SKM-1 treated with dmso at 0.1 percent for 144 hours (cell line): ENCODE data around the gene IL36A.

Experiments
- DNase-seq: peaks from one replicate; lab custom pipeline; 2025; ENCODE audit not compliant: unreplicated experiment; lab: John Stamatoyannopoulos, UW

IL36A gene

DNA sequence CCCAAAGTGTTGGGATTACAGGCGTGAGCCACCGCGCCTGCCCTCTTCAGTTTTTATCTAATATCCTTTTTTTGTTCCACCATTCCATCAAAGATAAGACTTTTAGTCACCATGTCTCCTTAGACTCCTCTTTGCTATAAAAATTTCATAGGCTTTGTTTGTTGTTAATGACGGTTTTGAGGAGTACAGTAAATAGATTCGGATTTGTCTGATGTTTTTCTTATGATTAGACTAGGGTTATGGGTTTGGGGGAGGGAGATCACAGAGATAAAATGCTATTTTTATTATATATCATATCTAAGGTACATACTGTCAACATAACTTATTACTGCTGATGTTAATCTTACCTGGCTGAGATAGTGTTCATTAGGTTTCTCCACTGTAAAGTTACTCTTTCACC, 41.2 kb downstream of the IL36A start:
- no peak for DNase-seq

DNA sequence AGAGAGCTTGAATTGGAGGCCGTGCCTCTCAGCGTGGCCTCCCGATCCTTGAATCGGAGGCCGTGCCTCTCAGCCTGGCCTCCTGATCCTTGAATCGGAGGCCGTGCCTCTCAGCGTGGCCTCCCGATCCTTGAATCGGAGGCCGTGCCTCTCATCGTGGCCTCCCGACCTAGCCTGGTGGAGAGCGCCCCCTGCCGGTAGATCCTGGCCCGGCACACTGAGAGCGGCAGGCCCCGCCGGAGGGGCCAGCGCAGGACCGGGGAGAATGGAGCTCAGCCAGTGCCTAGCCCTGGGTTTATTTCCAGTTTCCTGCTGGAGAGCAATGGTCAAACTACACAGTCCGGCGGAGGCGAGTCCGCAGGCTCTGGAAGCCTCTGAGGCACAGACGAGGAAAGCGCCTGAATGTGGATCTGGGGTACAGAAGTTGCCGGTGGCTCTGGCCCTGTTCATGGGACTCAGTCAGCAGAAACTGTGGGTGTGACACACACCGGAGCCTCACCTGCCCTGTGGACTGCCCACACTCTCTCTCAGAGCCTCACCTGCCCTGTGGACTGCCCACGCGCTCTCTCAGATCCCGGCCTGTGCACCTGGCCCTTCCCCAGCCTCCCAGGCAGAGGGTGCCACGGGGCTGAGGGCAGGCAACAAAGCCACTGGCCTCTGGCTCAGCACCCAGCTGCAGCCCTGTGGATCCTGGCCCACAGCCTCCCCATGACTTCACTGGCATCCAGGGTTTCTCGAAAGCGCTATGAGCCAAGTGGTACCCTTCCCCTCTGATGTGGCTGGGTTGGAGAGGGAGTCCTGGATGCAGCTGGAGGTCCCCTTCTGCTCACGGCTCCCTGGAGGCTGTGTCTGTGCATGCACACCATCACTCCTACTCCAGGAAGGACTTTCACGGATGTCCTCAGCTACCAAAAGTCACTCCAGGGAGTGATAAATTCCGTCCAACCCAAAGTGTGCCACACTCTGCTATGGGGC, 45.9 kb downstream of the IL36A start:
- no peak for DNase-seq

DNA sequence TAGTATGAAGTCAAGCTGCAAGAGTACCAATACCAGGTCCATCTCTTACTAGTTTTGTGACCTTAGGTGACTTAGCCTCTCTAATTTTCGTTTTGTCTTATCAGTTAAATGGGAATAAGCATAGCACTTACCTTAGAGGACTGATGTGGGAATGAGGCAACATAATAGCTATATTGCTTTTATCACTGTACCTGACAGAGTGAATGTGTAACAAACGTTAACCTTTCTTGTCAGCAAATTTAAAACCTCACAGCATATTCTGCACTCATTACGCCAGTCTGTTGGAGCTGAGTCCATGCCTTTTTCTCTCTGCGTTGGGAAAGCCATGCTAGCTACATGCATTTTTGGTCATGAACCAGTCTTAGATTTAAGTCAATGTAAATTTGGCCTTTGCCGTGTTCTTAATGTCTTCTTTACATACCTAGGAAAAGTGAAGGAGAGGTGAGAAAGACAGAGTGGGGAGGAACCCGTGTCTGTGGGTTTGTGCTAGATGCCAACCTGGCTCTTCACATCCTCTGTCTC, 47.2 kb downstream of the IL36A start, which contains the start of gene IL36B:
Gene IL36B (minus strand): TSS at position 472 of the 522 bp plus-strand sequence.
- no peak for DNase-seq

DNA sequence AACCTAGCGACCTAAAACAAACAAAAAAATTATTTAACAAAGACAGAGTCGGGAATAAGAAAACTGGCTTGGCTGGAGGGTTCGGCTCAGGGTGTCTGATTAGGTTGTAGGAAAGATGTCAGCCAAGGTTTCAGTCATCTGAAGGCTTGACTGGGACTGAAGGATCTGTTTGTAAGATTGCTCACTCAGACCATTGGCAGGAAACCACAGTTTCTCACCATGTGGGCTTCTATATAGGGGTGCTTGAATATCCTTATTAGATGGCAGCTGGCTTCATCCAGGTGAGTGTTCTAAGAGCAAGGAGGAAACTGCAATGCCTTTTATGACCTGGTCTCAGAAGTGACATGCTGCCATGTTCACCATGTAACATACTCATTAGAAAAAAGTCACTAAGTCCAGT, 48.4 kb downstream of the IL36A start:
- no peak for DNase-seq

DNA sequence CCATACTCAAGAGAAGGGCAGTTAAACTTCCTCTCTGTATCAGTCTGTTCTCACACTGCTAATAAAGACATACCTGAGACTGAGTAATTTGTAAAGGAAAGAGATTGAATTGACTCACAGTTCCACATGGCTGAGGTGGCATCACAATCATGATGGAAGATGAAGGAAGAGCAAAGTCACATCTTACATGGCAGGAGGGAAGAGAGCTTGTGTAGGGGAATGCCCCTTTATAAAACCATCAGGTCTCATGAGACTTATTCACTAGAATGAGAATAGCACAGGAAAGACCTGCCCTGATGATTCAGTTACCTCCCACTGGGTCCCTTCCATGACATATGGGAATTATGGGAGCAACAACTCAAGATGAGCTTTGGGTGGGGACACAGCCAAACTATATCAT, 48.8 kb downstream of the IL36A start:
- DNase-seq: no peak

DNA sequence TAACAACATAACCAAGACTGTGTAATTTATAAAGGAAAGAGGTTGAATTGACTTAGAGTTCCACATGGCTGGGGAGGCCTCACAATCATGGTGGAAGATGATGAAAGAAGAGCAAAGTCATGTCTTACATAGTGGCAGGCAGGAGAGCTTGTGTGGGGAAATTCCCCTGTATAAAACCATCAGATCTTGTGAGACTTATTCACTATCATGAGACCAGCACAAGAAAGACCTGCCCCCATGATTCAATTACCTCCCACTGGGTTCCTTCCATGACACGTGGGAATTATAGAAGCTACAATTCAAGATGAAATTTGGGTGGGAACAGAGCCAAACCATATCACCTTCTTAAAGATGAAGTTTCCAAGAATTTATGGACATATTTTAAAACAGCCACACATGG, 51.3 kb downstream of the IL36A start:
- no peak for DNase-seq

DNA sequence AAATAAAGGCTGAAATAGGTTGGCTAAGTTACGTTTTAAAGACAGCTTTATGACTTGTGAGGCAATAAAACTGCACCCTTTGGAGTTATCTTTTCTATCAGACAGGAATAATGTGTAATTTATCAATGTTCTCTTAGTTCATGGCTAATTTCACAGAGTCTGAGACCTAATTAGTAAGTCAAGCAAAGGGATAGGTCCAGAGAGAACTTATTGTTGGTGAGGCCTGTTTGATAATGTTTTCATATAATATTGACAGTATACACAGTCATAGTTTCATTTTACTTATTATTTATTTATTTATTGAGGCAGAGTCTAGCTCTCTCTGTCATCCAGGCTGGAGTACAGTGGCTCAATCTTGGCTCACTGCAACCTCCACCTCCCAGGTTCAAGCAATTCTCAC, 51.9 kb downstream of the IL36A start:
- no peak for DNase-seq
